ENCODE data around the gene ZGPAT. TPM values are rescaled to one million over a fixed set of nuclear protein-coding genes. Genes with fewer than 3 reads are reported as not detected.

The ZGPAT gene
- total and polyA plus RNA-seq, 9 of the 15 experiments (the other 6 are each of a cell fraction or from before 2014, with no cell fraction given), result 0.14 to 26.6 (median 7.4) TPM

DNA sequence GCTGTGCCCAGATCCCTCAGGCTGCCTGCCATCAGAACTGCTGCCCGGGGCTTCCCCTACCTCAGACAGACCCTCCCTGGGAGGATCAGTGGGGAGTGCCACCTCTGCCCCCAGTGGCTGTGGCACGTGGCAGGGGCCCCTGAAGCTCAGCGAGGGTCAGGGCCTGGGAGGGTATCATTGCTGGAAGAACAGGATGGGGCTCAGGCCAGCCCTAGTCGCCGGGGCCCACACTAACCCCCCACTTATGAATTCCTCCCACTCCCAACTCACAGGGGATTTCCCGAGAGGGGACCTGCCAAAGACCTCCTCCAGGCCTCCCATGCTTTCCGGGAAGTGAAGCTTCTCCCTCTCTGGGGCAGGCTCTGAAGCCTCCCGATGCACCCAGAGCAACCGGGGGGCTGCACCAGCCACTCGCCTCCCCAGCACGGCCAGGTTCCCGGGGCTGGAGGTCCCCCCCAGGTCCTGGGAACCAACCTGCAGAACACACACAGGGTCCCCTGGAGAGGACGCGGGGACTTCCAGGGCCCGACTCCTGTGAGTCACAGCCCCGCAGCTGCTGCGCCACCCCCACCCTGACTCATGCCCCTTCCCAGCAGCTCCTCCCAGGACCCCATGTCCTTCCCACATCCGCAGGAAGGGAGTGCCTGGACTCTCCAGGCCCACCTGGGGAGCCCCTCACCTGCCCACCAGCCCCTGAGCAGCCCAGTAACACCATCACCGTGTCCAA lies 8.9 kb upstream of the ZGPAT start (continued):
- peak; percentile 77 for TF ChIP-seq JUND (IDR thresholded peaks at IDR 0.05; ENCODE audit: borderline replicate concordance, low read depth, low read length)
- TF ChIP-seq JUND (tag; IDR thresholded peaks at IDR 0.05; ENCODE audit: borderline replicate concordance, low read depth, low read length), result no peak
- TF ChIP-seq, protein P1, sequence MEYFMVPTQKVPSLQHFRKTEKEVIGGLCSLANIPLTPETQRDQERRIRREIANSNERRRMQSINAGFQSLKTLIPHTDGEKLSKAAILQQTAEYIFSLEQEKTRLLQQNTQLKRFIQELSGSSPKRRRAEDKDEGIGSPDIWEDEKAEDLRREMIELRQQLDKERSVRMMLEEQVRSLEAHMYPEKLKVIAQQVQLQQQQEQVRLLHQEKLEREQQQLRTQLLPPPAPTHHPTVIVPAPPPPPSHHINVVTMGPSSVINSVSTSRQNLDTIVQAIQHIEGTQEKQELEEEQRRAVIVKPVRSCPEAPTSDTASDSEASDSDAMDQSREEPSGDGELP (CRISPR knock-in tag; IDR thresholded peaks at IDR 0.05; ENCODE audit: borderline replicate concordance), result peak; percentile 57; the same call in 1 of the 2 replicates
- no peak for TF ChIP-seq SRF (CRISPR knock-in tag; IDR thresholded peaks at IDR 0.05)
- TF ChIP-seq, protein P2, sequence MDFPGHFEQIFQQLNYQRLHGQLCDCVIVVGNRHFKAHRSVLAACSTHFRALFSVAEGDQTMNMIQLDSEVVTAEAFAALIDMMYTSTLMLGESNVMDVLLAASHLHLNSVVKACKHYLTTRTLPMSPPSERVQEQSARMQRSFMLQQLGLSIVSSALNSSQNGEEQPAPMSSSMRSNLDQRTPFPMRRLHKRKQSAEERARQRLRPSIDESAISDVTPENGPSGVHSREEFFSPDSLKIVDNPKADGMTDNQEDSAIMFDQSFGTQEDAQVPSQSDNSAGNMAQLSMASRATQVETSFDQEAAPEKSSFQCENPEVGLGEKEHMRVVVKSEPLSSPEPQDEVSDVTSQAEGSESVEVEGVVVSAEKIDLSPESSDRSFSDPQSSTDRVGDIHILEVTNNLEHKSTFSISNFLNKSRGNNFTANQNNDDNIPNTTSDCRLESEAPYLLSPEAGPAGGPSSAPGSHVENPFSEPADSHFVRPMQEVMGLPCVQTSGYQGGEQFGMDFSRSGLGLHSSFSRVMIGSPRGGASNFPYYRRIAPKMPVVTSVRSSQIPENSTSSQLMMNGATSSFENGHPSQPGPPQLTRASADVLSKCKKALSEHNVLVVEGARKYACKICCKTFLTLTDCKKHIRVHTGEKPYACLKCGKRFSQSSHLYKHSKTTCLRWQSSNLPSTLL (IDR thresholded peaks at IDR 0.05), result no peak
- no peak for TF ChIP-seq ZKSCAN3 (CRISPR knock-in tag; IDR thresholded peaks at IDR 0.05)
- no peak for TF ChIP-seq ZBTB1 (CRISPR knock-in tag; IDR thresholded peaks at IDR 0.05; ENCODE audit: borderline replicate concordance, low read depth)
- TF ChIP-seq, protein P3, sequence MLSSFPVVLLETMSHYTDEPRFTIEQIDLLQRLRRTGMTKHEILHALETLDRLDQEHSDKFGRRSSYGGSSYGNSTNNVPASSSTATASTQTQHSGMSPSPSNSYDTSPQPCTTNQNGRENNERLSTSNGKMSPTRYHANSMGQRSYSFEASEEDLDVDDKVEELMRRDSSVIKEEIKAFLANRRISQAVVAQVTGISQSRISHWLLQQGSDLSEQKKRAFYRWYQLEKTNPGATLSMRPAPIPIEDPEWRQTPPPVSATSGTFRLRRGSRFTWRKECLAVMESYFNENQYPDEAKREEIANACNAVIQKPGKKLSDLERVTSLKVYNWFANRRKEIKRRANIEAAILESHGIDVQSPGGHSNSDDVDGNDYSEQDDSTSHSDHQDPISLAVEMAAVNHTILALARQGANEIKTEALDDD (IDR thresholded peaks at IDR 0.05), result no peak
- no peak for TF ChIP-seq SRSF7 (optimal IDR thresholded peaks at IDR 0.05; ENCODE audit: low read depth, low read length)
- no peak for TF ChIP-seq ZNF232 (CRISPR knock-in tag; IDR thresholded peaks at IDR 0.05)
- TF ChIP-seq BRF1 (IDR thresholded peaks at IDR 0.05; ENCODE audit: borderline replicate concordance, extremely low read depth, insufficient read length), result no peak
- no peak for TF ChIP-seq RBM14 (IDR thresholded peaks at IDR 0.05; ENCODE audit: borderline replicate concordance, insufficient read depth, low read depth, low read length)
- TF ChIP-seq CAMTA2 (CRISPR knock-in tag; conservative IDR thresholded peaks at IDR 0.05), result no peak
- TF ChIP-seq BRD4 (IDR thresholded peaks at IDR 0.05), result no peak
- TF ChIP-seq ZNF124 (CRISPR knock-in tag; IDR thresholded peaks at IDR 0.05), result no peak
- no peak for TF ChIP-seq SMARCA5 (IDR thresholded peaks at IDR 0.05)
- TF ChIP-seq MAFF (IDR thresholded peaks at IDR 0.05; ENCODE audit: low read length), result no peak
- TF ChIP-seq, protein P4, sequence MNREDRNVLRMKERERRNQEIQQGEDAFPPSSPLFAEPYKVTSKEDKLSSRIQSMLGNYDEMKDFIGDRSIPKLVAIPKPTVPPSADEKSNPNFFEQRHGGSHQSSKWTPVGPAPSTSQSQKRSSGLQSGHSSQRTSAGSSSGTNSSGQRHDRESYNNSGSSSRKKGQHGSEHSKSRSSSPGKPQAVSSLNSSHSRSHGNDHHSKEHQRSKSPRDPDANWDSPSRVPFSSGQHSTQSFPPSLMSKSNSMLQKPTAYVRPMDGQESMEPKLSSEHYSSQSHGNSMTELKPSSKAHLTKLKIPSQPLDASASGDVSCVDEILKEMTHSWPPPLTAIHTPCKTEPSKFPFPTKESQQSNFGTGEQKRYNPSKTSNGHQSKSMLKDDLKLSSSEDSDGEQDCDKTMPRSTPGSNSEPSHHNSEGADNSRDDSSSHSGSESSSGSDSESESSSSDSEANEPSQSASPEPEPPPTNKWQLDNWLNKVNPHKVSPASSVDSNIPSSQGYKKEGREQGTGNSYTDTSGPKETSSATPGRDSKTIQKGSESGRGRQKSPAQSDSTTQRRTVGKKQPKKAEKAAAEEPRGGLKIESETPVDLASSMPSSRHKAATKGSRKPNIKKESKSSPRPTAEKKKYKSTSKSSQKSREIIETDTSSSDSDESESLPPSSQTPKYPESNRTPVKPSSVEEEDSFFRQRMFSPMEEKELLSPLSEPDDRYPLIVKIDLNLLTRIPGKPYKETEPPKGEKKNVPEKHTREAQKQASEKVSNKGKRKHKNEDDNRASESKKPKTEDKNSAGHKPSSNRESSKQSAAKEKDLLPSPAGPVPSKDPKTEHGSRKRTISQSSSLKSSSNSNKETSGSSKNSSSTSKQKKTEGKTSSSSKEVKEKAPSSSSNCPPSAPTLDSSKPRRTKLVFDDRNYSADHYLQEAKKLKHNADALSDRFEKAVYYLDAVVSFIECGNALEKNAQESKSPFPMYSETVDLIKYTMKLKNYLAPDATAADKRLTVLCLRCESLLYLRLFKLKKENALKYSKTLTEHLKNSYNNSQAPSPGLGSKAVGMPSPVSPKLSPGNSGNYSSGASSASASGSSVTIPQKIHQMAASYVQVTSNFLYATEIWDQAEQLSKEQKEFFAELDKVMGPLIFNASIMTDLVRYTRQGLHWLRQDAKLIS (CRISPR knock-in tag; IDR thresholded peaks at IDR 0.05), result no peak
- no peak for TF ChIP-seq KDM5B (IDR thresholded peaks at IDR 0.05; ENCODE audit: insufficient replicate concordance, low read depth, low read length)
